ENCODE results near the gene TAMM41. TPM values are rescaled to one million over a fixed set of nuclear protein-coding genes. Genes with fewer than 3 reads are reported as not detected.

TAMM41 gene
- total and polyA plus RNA-seq, 4 donors: 9.2 to 20.6 (median 13.0) TPM

GRCh38 chr3:11778248-11778647 lies 68.4 kb downstream of the TAMM41 start:
- Histone ChIP-seq H3K36me3 (ENCODE audit: control insufficient read depth in 4 of 4, insufficient read depth in 4 of 4, low read length in 4 of 4) (peaks cover 0 to 5% (median 2%) of the 10 kb centered on the region in 4 donors), H3K4me3 (no peak overlapping the region), H3K4me1 (ENCODE audit: control insufficient read depth in 5 of 5, insufficient read depth in 5 of 5, low read length in 5 of 5) (no peaks in the 10 kb centered on the region), H3K9ac (ENCODE audit: insufficient read depth in 1 of 2, low read length in 2 of 2) (no peak overlapping the region), H3K27me3 (ENCODE audit: control insufficient read depth in 3 of 3, insufficient read depth in 3 of 3, low read length in 2 of 3) (no peaks in the 10 kb centered on the region), H3K9me3 (ENCODE audit: control insufficient read depth in 4 of 4, insufficient read depth in 3 of 4, low read length in 3 of 4) (peaks cover 0 to 1% (median 0%) of the 10 kb centered on the region in 4 donors), H3K27ac (ENCODE audit: low read depth in 1 of 2, low read length in 1 of 2) (no peak overlapping the region)
- no peak for TF ChIP-seq CTCF (IDR thresholded peaks at IDR 0.05; ENCODE audit: control extremely low read depth, extremely low read depth)
- ATAC-seq (ENCODE audit: insufficient read depth, low FRiP score) (no peak), DNase-seq (no peak)
- 97 to 100% methylated on average over 2 of the region's 2 CpGs for WGBS, 2 donors

- Histone ChIP-seq H3K36me3 (ENCODE audit: control insufficient read depth in 4 of 4, insufficient read depth in 4 of 4, low read length in 4 of 4) (peaks cover 0 to 5% (median 2%) of the 10 kb centered on the region in 4 donors), H3K27ac (ENCODE audit: low read depth in 1 of 2, low read length in 1 of 2) (no peak overlapping the region), H3K4me3 (no peak overlapping the region), H3K4me1 (ENCODE audit: control insufficient read depth in 5 of 5, insufficient read depth in 5 of 5, low read length in 5 of 5) (no peaks in the 10 kb centered on the region), H3K9ac (ENCODE audit: insufficient read depth in 1 of 2, low read length in 2 of 2) (no peak overlapping the region), H3K27me3 (ENCODE audit: control insufficient read depth in 3 of 3, insufficient read depth in 3 of 3, low read length in 2 of 3) (no peaks in the 10 kb centered on the region), H3K9me3 (ENCODE audit: control insufficient read depth in 4 of 4, insufficient read depth in 3 of 4, low read length in 3 of 4) (peaks cover 0 to 1% (median 0%) of the 10 kb centered on the region in 4 donors)
- WGBS, 2 donors: 92 to 98% methylated on average over 8 of the region's 8 CpGs
- ATAC-seq (ENCODE audit: insufficient read depth, low FRiP score) (no peak), DNase-seq (no peak)
- no peak for TF ChIP-seq CTCF (IDR thresholded peaks at IDR 0.05; ENCODE audit: control extremely low read depth, extremely low read depth)
Measured at GRCh38 chr3:11776346-11776745, 70.3 kb downstream of the TAMM41 start.

GRCh38 chr3:11775493-11775892 lies 71.2 kb downstream of the TAMM41 start:
- H3K27me3 ChIP-seq (ENCODE audit: control insufficient read depth in 3 of 3, insufficient read depth in 3 of 3, low read length in 2 of 3): no peaks in the 10 kb centered on the region
- no peak for DNase-seq
- no peak overlapping the region for H3K9ac ChIP-seq (ENCODE audit: insufficient read depth in 1 of 2, low read length in 2 of 2)
- no peak for ATAC-seq (ENCODE audit: insufficient read depth, low FRiP score)
- H3K36me3 ChIP-seq (ENCODE audit: control insufficient read depth in 4 of 4, insufficient read depth in 4 of 4, low read length in 4 of 4): peaks cover 0 to 4% (median 1%) of the 10 kb centered on the region in 4 donors
- TF ChIP-seq CTCF (IDR thresholded peaks at IDR 0.05; ENCODE audit: control extremely low read depth, extremely low read depth): no peak
- H3K9me3 ChIP-seq (ENCODE audit: control insufficient read depth in 4 of 4, insufficient read depth in 3 of 4, low read length in 3 of 4): peaks cover 0 to 1% (median 0%) of the 10 kb centered on the region in 4 donors
- peaks cover 0 to 5% (median 2%) of the 10 kb centered on the region in 5 donors for H3K4me1 ChIP-seq (ENCODE audit: control insufficient read depth in 5 of 5, insufficient read depth in 5 of 5, low read length in 5 of 5)
- no peak overlapping the region for H3K4me3 ChIP-seq
- H3K27ac ChIP-seq (ENCODE audit: low read depth in 1 of 2, low read length in 1 of 2): no peak overlapping the region
- 89 to 93% methylated on average over 8 of the region's 8 CpGs for WGBS, 2 donors
